HG02763 (cell line): ENCODE data around the gene DYTN.

Experiments
- ATAC-seq: cut with Tn5 transposase; IDR thresholded peaks from one replicate; pipeline ENCODE4 v1.9.1; 2021; ENCODE audit warnings: mild to moderate bottlenecking, moderate library complexity; ENCODE audit not compliant: unreplicated experiment

DYTN gene

GRCh38 chr2:206701952-206702605 lies 16.1 kb downstream of the DYTN start:
- ATAC-seq: no peak

DNA sequence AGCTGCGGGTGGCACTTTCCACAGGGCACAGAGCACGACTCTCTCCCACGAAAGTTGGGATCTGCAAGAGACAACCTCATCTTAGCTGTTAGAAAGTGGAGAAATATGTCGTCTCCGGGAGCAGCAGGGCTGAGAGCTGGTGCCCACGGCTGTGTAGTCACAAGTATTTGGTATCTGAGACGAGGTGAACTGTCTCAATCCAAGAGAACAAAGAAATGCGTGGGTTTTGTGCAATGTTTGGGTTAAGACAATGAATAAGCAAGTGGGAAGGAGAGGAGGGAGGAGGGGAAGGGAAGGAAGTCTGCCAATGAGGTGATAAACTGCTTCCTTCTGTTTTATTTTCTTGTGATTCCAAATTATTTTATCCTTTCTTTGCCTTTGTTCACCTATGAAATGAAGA lies 18.0 kb downstream of the DYTN start:
- ATAC-seq: no peak

- ATAC-seq: no peak
These were observed 19.4 kb downstream of the DYTN start for GRCh38 chr2:206698811-206699210.

DNA sequence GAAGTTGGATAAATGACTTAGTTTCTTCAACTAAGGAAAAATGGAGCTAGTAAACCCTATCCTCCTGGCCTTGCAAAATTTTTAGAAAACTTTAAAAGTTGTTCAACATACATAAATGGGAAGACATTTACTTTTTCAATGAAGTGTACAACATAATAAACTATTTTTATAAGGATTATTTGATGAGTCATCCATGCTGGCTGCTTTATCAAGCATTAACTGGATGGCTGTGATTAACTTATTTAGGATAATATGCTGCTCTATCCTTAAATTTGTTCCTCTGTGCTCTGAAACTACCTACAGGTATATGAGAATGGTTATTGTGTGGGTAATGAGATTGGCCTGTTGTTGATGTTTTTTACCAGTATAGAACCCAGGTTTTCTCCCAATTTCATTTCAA lies 21.3 kb downstream of the DYTN start:
- ATAC-seq: no peak

DNA sequence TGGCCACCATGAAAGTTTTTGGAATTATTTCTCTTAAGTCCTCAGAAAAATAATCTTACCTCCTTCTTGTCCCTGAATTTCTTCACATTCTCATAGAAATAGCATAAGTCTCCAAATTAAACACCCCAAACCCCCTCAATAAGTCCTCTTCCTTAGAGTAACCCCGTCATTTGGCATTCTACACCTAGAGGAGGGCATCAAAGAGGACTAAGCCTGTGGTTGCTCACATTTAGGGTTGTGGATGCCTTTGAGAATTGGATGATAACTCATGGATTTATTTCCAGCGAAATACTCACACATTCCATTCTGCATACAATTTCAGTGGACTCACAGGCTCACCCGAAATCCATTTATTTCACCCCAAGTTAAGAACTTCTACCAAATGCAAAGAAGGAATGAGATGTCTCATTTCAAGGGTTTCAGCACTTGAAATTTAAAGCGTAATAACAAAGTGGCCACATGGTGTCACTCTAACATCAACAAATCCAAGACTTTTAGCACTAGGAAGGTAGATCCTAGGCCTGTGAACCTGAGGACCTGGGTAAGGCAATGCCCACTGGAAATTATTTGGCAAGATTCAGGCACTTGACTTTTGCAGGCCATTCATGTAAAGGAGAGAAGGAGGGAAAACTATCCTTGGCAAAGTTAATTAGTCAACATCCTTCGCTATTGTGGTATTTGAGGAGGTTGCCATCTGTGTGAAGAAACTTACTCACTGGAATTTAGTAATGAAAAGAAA lies 24.6 kb downstream of the DYTN start:
- no peak for ATAC-seq

GRCh38 chr2:206692971-206693370 lies 25.2 kb downstream of the DYTN start:
- no peak for ATAC-seq

GRCh38 chr2:206688990-206689389 lies 29.2 kb downstream of the DYTN start:
- no peak for ATAC-seq

- no peak for ATAC-seq
These were observed 29.7 kb downstream of the DYTN start for GRCh38 chr2:206688453-206688852.

DNA sequence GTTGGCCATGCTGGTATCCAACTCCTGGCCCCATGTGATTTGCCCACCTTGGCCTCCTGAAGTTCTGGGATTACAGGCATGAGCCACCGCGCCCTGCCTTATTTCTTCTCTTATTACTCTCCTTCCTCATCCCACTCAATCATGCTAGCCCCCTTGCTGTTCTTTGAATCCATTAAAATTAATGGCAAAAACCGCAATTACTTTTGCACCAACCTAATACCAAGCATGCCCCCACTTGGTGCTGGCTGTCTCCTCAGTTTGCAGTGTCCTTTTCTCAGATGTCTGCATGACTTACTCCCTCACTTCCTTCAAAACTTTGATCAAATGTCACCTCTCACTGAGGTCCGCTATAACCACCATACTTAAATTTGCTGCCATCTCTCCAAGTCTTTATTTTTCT lies 34.6 kb downstream of the DYTN start:
- no peak for ATAC-seq

DNA sequence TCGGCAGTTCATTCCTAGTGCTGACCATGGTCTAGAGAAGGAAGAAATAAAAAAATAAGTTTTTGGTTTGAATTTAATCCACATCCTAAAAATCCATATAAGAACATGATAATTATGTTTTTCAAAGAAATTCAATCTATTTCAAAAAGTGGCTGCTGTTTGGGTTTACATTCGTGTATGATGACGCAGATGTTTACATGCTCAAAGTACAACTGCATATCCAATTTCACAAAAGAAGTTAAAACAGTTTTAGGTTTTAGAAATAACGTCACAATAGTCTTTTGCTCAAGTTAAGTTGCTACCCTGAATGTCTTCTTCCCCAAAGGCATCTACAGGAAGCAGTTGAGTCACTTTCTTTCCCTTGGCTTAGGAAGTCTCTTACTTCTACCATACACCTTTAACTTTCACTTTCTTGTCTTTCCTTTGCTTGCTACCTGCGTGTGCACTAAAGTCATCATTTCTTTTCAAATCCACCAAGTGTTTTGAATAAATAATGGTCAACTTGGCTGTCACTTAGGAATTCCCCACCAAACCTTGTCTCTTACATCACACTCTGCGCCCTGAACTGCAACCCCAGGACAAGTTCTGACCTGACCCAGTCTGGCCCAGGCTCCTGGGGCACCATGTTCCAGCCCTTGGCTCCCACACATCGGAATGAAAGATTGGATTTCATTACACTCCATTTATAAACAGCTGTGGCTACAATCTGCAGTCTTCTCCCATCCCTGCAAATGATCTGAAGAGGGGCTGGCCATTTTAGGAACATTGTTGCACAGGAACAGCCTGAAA lies 47.5 kb downstream of the DYTN start:
- ATAC-seq: no peak

DNA sequence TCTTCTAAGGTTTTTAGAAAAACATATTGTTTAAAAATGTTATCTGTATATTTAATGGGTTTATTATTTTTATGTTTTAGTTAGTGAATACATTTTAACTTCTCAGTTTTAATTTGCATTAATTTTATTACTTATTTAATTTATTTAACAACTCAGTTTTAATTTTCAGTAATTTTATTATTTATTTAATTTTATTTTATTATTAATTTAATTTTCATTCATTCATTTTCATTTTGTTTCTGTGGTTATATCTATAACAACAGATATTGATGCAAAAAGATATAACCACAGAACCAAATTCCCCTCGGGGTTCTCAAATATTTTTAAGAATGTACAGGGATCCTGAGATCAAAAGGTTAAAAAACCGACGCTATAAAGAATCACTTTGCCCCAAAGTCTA lies 52.9 kb downstream of the DYTN start:
- no peak for ATAC-seq

DNA sequence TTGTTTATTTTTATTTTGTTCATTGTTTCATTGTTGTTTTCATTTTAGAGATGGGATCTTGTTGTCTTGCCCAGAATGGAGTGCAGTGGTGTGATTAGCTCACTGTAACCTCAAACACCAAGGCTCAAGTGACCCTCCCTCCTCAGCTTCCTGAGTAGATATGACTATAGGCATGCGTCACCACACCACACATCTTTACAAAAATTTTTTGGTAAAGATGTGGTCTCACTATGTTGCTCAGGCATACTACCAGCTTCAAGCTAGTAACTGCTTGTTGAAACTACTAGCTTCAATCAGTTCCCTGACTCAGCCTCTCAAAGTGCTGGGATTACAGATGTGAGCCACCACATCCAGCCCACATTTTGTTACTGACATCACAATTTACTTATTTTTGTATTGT lies 61.1 kb downstream of the DYTN start:
- ATAC-seq: no peak

DNA sequence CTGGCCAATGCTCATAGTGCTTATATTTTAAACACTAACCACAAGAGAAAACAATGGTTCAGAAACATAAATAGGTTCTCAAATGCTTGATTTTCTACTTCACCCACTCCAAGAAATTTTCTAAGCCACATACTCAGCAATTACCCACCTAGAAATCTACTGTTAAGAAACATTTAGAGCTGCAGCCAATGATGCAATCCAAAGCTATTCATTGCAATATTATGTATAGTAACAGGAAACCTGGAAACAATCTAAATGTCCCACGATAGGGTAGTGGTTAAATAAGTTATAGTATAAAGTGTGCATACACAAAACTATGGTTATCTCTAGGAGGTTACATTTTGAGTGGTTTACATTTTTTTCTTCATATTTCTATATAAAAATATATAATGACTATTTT lies 70.2 kb downstream of the DYTN start:
- no peak for ATAC-seq

GRCh38 chr2:206642075-206643025 lies 75.8 kb downstream of the DYTN start, which contains the start of gene FAM237A:
TSS of gene FAM237A (plus strand) at chr2:206642487. CDS start at chr2:206644237, 1,750 bp downstream.
- no peak for ATAC-seq

DNA sequence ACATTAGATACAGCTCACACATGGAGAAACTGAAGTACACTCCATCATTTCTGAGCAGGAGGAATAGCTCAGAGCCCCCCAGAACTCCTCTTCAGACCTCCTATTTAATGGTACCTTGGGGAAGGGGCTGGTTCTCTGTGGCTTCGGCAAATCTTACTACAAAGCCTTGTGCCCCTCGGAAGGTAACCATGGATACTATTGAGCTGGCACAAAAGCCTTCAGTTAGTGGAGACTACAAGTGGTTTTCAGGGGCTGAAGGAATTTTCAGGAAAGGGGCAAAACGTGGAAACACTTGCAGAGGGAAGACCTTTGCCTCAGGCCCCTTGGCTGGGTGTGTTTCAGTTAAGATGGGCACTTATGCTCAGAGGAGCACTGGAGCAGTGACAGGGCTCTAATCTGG lies 77.0 kb downstream of the DYTN start:
- no peak for ATAC-seq

DNA sequence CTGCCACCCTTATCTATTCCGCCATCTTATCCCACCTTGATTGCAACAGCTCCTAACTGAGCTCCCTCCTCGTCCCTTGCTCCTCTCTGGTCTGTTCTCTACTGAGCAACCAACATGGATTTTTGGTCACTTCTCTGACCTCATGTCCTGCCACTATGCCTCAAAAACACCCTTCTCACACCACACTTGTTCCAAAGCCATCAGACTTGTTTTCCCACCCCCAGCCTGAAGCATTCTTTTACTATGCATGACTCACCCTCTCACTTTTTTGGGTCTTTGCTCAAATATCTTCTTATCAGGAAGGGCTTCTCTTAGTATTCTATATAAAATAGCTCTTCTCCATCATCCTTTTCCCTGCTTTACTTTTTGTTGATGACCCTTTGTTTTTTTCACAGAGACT lies 78.6 kb downstream of the DYTN start:
- no peak for ATAC-seq

DNA sequence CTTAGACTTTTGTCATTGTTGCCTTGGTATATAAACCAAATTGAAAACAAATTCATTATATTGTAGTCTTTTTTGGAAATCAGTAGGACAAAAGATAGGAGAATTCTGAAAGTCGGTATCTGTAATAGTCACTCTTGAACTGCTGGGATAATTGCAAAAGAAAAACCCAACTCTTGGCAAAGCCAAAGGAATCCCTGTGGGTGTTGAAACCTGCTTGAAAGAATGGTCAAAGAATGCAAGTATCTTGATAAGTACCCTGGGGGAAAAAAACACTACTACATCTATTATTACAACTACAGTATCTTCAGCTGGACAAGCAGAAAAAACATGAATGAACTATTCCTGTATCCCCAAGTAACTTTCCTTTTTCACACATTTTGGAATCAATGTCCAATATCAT lies 83.2 kb downstream of the DYTN start:
- ATAC-seq: no peak

GRCh38 chr2:206631340-206631739 lies 86.9 kb downstream of the DYTN start:
- ATAC-seq: no peak

- ATAC-seq: no peak
These were observed 90.6 kb downstream of the DYTN start for GRCh38 chr2:206627632-206628031.

GRCh38 chr2:206626108-206626507 lies 92.1 kb downstream of the DYTN start:
- ATAC-seq: no peak

- ATAC-seq: no peak
These were observed 99.2 kb downstream of the DYTN start for GRCh38 chr2:206619011-206619410.
